ENCODE measurements around the gene DIS3L2.

DNA sequence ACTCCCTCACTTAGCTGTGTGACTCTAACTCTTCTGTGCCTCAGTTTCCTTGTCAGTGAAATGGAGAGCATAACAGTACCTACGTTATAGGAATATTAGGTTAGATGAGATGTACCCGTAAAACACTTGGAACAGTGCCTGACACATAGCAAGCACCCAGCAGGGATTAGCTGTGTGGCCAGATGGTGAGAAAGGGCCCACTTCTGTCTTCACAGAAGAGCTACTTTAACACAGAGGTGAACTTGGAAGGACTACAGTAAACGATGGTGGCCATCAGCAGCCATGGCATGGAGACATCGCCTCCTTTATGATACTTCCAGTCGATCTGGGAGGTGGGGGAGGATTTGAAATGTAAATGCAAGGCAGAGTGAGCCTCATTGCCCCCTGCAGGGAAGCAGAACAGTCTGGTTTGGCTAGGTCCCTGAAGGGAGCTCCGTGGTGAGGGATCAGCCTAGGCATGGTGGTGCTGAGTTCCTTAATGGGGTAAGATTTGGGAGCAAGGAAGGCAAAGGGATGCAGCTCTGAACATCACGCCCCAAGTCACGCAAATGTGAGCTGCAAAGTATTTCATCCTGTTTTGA, 315.3 kb downstream of the DIS3L2 start:
- TF ChIP-seq EZH2 (IDR thresholded peaks at IDR 0.05) (no peak), POLR2AphosphoS5 (IDR thresholded peaks at IDR 0.05; ENCODE audit: borderline replicate concordance, low read depth, low read length) (no peak)
